Fibroblast of skin of left biceps (primary cell): Measurements from ENCODE around the gene ZNF724.
"Not testable (repeated sequence)": the region's sequence is repeated elsewhere in the genome, so short reads cannot be mapped to it uniquely, and the experiment has no call there.

Experiments used
- DNase-seq, 2 experiments: peaks; one replicate each; pipeline ENCODE4 v3.0.0-alpha.2; 2013; ENCODE audit warnings: low read depth in 2 of 2

ZNF724 gene

GRCh38 chr19:23249911-23250649 lies at the start of gene ZNF724:
Gene ZNF724, minus strand, starts transcription at chr19:23250394. Its CDS starts 152 bp downstream, at chr19:23250242.
- peak; percentile 93 to 94 for DNase-seq

GRCh38 chr19:23294141-23294540 lies 43.9 kb upstream of the ZNF724 start:
- DNase-seq = no peak

GRCh38 chr19:23289966-23290365 lies 39.8 kb upstream of the ZNF724 start:
- not testable (repeated sequence) for DNase-seq

GRCh38 chr19:23287620-23288019 lies 37.4 kb upstream of the ZNF724 start:
- no peak for DNase-seq

GRCh38 chr19:23286477-23286876 lies 36.3 kb upstream of the ZNF724 start:
- DNase-seq = no peak

- DNase-seq = no peak
These were observed 35.8 kb upstream of the ZNF724 start for GRCh38 chr19:23285948-23286347.

GRCh38 chr19:23285326-23285725 lies 35.1 kb upstream of the ZNF724 start:
- DNase-seq = not testable (repeated sequence)

- DNase-seq = no peak
These were observed 33.7 kb upstream of the ZNF724 start for GRCh38 chr19:23283925-23284324.

GRCh38 chr19:23281663-23282276 lies 31.6 kb upstream of the ZNF724 start:
- no peak for DNase-seq

GRCh38 chr19:23278118-23278517 lies 27.9 kb upstream of the ZNF724 start:
- DNase-seq = not testable (repeated sequence)

- peak; percentile 50 to 63 for DNase-seq
These were observed 23.6 kb upstream of the ZNF724 start for GRCh38 chr19:23273590-23274412.

- no peak for DNase-seq
These were observed 22.9 kb upstream of the ZNF724 start for GRCh38 chr19:23273022-23273589.

GRCh38 chr19:23263870-23264590 lies 13.8 kb upstream of the ZNF724 start:
- DNase-seq = no peak

GRCh38 chr19:23263396-23263795 lies 13.2 kb upstream of the ZNF724 start:
- no peak for DNase-seq

GRCh38 chr19:23262920-23263319 lies 12.7 kb upstream of the ZNF724 start:
- no peak for DNase-seq

- DNase-seq = no peak
These were observed 11.4 kb upstream of the ZNF724 start for GRCh38 chr19:23261496-23262020.

- no peak for DNase-seq
These were observed 10.8 kb upstream of the ZNF724 start for GRCh38 chr19:23260956-23261355.

GRCh38 chr19:23259961-23260360 lies 9.8 kb upstream of the ZNF724 start:
- no peak for DNase-seq

- no peak for DNase-seq
These were observed 5.5 kb upstream of the ZNF724 start for GRCh38 chr19:23255700-23256099.

GRCh38 chr19:23254141-23254910 lies 4.1 kb upstream of the ZNF724 start:
- DNase-seq = no peak
